Stimulated activated CD4-positive, alpha-beta T cell treated with anti-CD3 and anti-CD28 coated beads, Interleukin-4, amount 100 ng/mL, for 4 hours (primary cell): ENCODE results near the gene CYP11A1.

ENCODE experiments used
- DNase-seq, 2 experiments: peaks; one replicate each; pipeline ENCODE4 v3.0.0-alpha.2; 2020

CYP11A1 gene

GRCh38 chr15:74295800-74296199 lies 71.6 kb downstream of the CYP11A1 start:
- DNase-seq: no peak

DNA sequence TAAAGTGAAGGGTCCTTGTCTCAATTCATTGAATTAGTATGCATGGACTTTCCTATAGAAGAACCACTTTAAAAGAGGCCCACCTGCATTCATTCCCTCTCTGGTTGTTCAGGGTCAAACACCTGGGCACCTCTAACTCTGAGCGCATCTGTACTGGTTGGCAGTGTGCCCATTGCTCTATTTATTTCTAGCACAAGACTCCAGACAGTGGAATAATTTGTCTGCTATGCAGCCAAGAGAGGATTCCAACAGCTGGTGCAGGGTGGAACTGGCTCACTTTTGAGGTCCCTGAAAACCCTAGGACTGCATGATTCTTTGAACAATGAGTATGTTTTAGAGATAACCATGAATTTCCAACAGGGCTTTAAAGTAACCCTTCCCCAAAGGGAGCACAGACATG lies 73.4 kb downstream of the CYP11A1 start:
- no peak for DNase-seq

- no peak for DNase-seq
These were observed 74.2 kb downstream of the CYP11A1 start for GRCh38 chr15:74293021-74293810.

- peak; percentile 15 to 61 for DNase-seq
These were observed 76.1 kb downstream of the CYP11A1 start for GRCh38 chr15:74291101-74292071.

- no peak for DNase-seq
These were observed 76.8 kb downstream of the CYP11A1 start for GRCh38 chr15:74290645-74291044.

DNA sequence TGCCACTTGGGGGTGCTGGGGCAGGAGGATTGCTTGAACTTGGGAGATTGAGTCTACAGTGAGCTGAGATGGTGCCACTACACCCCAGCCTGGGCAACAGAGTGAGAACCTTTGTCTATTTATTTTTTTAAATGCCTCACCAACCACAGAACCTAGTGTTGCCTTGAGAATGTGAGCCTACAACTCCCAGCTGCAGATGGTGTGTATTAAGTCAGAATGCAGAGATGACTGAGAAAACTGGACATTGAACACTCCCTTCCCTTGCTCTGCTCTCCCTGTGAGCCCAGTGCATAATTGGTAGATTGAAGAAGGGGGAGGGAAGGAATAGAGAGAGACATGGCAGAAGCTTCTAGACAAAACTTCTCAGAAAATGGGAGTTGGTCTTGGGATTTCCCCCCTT lies 77.8 kb downstream of the CYP11A1 start:
- no peak for DNase-seq
